Measurements from ENCODE around the gene TMEM131L.
A peak's percentile ranks its signal among the peaks of the same experiment; 100 is the strongest.
"Not testable (repeated sequence)": the region's sequence is repeated elsewhere in the genome, so short reads cannot be mapped to it uniquely, and the experiment has no call there.

TMEM131L gene

GRCh38 chr4:153509212-153509611 is 43.1 kb downstream of the TMEM131L start:
- not testable (repeated sequence) for DNase-seq

GRCh38 chr4:153509724-153510123 is 43.6 kb downstream of the TMEM131L start:
- peak in 1 of 2 experiments; percentile 25 for DNase-seq

- no peak for DNase-seq
Measured at GRCh38 chr4:153510252-153511001, 44.3 kb downstream of the TMEM131L start.

GRCh38 chr4:153511104-153511503 is 44.9 kb downstream of the TMEM131L start:
- no peak for DNase-seq

GRCh38 chr4:153512162-153512852 is 46.1 kb downstream of the TMEM131L start:
- no peak for DNase-seq

GRCh38 chr4:153512952-153513500 is 46.9 kb downstream of the TMEM131L start:
- DNase-seq, result no peak

- no peak for DNase-seq
Measured at GRCh38 chr4:153513596-153513995, 47.4 kb downstream of the TMEM131L start.

- no peak for DNase-seq
Measured at GRCh38 chr4:153514001-153514526, 47.9 kb downstream of the TMEM131L start.

GRCh38 chr4:153514688-153515426 is 48.7 kb downstream of the TMEM131L start:
- no peak for DNase-seq

GRCh38 chr4:153517159-153517558 is 51.0 kb downstream of the TMEM131L start:
- DNase-seq, result no peak

GRCh38 chr4:153518001-153518400 is 51.8 kb downstream of the TMEM131L start:
- no peak for DNase-seq

GRCh38 chr4:153518637-153519389 is 52.7 kb downstream of the TMEM131L start:
- no peak for DNase-seq

- no peak for DNase-seq
Measured at GRCh38 chr4:153519687-153520086, 53.5 kb downstream of the TMEM131L start.

GRCh38 chr4:153520227-153520626 is 54.1 kb downstream of the TMEM131L start:
- no peak for DNase-seq

- no peak for DNase-seq
Measured at GRCh38 chr4:153520801-153521329, 54.7 kb downstream of the TMEM131L start.

- no peak for DNase-seq
Measured at GRCh38 chr4:153521478-153521877, 55.3 kb downstream of the TMEM131L start.

- no peak for DNase-seq
Measured at GRCh38 chr4:153521999-153522801, 56.0 kb downstream of the TMEM131L start.

GRCh38 chr4:153522802-153523094 is 56.6 kb downstream of the TMEM131L start:
- no peak for DNase-seq

- DNase-seq, result no peak
Measured at GRCh38 chr4:153523164-153523796, 57.1 kb downstream of the TMEM131L start.

- no peak for DNase-seq
Measured at GRCh38 chr4:153523941-153524386, 57.8 kb downstream of the TMEM131L start.

GRCh38 chr4:153524682-153525081 is 58.5 kb downstream of the TMEM131L start:
- no peak for DNase-seq
